ENCODE results near the gene SOS1. TPM values are rescaled to one million over a fixed set of nuclear protein-coding genes. Genes with fewer than 3 reads are reported as not detected.

SOS1 gene
- total and polyA plus RNA-seq, 2 of the 13 experiments (the other 11 are each of a cell fraction or from before 2014, with no cell fraction given), result 20.8 to 60.4 TPM

GRCh38 chr2:39120771-39121522 lies at the start of gene SOS1 (continued):
- TF ChIP-seq ARID2 (CRISPR knock-in tag; IDR thresholded peaks at IDR 0.05; ENCODE audit: borderline replicate concordance), result peak; percentile 87; the same call in 1 of the 2 replicates
- peak; percentile 86 for TF ChIP-seq DBP (CRISPR knock-in tag; IDR thresholded peaks at IDR 0.05; ENCODE audit: not compliant biosample characterization)
- peak; percentile 72 for TF ChIP-seq MXD1 (CRISPR knock-in tag; IDR thresholded peaks at IDR 0.05)
- TF ChIP-seq NFKB2 (CRISPR knock-in tag; IDR thresholded peaks at IDR 0.05; ENCODE audit: borderline replicate concordance), result no peak
- TF ChIP-seq CAMTA2 (CRISPR knock-in tag; IDR thresholded peaks at IDR 0.05; ENCODE audit: borderline replicate concordance), result no peak
- peak; percentile 86 for TF ChIP-seq ETV6 (CRISPR knock-in tag; conservative IDR thresholded peaks at IDR 0.05)
- 0 out of 2 replicates have a peak, but pooled peaks have one; percentile 19 for TF ChIP-seq ZBTB21 (CRISPR knock-in tag; IDR thresholded peaks at IDR 0.05)
- TF ChIP-seq RARG (CRISPR knock-in tag; IDR thresholded peaks at IDR 0.05; ENCODE audit: low read depth), result no peak
- 0 out of 2 replicates have a peak, but pooled peaks have one; percentile 27 for TF ChIP-seq U2AF2 (IDR thresholded peaks at IDR 0.05; ENCODE audit: low read depth, low read length)
- no peak for TF ChIP-seq ZNF75D (CRISPR knock-in tag; IDR thresholded peaks at IDR 0.05; ENCODE audit: borderline replicate concordance)
- TF ChIP-seq SNAI1 (CRISPR knock-in tag; IDR thresholded peaks at IDR 0.05; ENCODE audit: borderline replicate concordance), result 0 out of 2 replicates have a peak, but pooled peaks have one; percentile 67
- TF ChIP-seq, protein P1, sequence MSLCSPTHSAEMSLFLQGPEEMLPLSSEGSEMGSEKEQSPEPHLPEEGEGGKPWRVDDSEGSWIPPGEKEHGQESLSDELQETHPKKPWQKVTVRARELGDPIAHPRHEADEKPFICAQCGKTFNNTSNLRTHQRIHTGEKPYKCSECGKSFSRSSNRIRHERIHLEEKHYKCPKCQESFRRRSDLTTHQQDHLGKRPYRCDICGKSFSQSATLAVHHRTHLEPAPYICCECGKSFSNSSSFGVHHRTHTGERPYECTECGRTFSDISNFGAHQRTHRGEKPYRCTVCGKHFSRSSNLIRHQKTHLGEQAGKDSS (CRISPR knock-in tag; IDR thresholded peaks at IDR 0.05; ENCODE audit: borderline replicate concordance, low read depth), result peak; percentile 77; the same call in 1 of the 2 replicates
- 0 out of 2 replicates have a peak, but pooled peaks have one; percentile 42 for TF ChIP-seq ZFYVE20 (CRISPR knock-in tag; IDR thresholded peaks at IDR 0.05; ENCODE audit: borderline replicate concordance, low read depth)
- no peak for TF ChIP-seq ZNF260 (CRISPR knock-in tag; IDR thresholded peaks at IDR 0.05; ENCODE audit: borderline replicate concordance, low read depth)
- no peak; the same call in 1 of the 2 replicates for TF ChIP-seq KLF9 (CRISPR knock-in tag; IDR thresholded peaks at IDR 0.05; ENCODE audit: low read depth)
- TF ChIP-seq MTF1 (CRISPR knock-in tag; IDR thresholded peaks at IDR 0.05), result no peak
- peak; percentile 56; the same call in 1 of the 2 replicates for TF ChIP-seq ZNF451 (CRISPR knock-in tag; IDR thresholded peaks at IDR 0.05)
- TF ChIP-seq ZNF749 (CRISPR knock-in tag; IDR thresholded peaks at IDR 0.05; ENCODE audit: borderline replicate concordance), result peak; percentile 94; the same call in 1 of the 2 replicates
- peak; percentile 98 for TF ChIP-seq ZFX (CRISPR knock-in tag; IDR thresholded peaks at IDR 0.05; ENCODE audit: low read depth)
- TF ChIP-seq TP53 (CRISPR knock-in tag; conservative IDR thresholded peaks at IDR 0.05), result no peak
- no peak for TF ChIP-seq KAT2B (IDR thresholded peaks at IDR 0.05; ENCODE audit: borderline replicate concordance, low read depth, low read length)
- TF ChIP-seq MAFF (IDR thresholded peaks at IDR 0.05; ENCODE audit: low read depth, low read length), result peak; percentile 52
- TF ChIP-seq TCF7 (IDR thresholded peaks at IDR 0.05; ENCODE audit: low read depth), result no peak; the same call in 1 of the 2 replicates
- TF ChIP-seq ZNF484 (CRISPR knock-in tag; IDR thresholded peaks at IDR 0.05; ENCODE audit: borderline replicate concordance, low read depth), result no peak
- peak; percentile 57; the same call in 1 of the 2 replicates for TF ChIP-seq MYPOP (CRISPR knock-in tag; IDR thresholded peaks at IDR 0.05)
- TF ChIP-seq ZNF552 (CRISPR knock-in tag; IDR thresholded peaks at IDR 0.05; ENCODE audit: borderline replicate concordance), result peak; percentile 63; the same call in 1 of the 2 replicates
- peak; percentile 96 for TF ChIP-seq KAT7 (CRISPR knock-in tag; IDR thresholded peaks at IDR 0.05; ENCODE audit: borderline replicate concordance)

Data from HepG2 (cell line).